H9 (cell line): ENCODE data around the gene CFAP410. TPM values are rescaled to one million over a fixed set of nuclear protein-coding genes. Genes with fewer than 3 reads are reported as not detected.

Source experiments
- DNase-seq: peaks from one replicate; pipeline ENCODE4 v3.0.0-alpha.2; 2017
- H2AFZ ChIP-seq: one replicate; pipeline ENCODE4 v1.6.1; 2013; ENCODE audit warnings: mild to moderate bottlenecking, low read length, control low read depth, moderate library complexity
- H2AK5ac ChIP-seq: 2 replicates; pipeline ENCODE4 v1.6.1; 2013; ENCODE audit warnings: low read length, control low read depth, mixed read lengths; ENCODE audit not compliant: insufficient read length
- H2BK120ac ChIP-seq: one replicate; pipeline ENCODE4 v1.6.1; 2013; ENCODE audit warnings: low read depth, mild to moderate bottlenecking, low read length, control low read depth, inconsistent platforms; ENCODE audit not compliant: poor library complexity, severe bottlenecking
- H2BK12ac ChIP-seq: 2 replicates; pipeline ENCODE4 v1.6.1; 2013; ENCODE audit warnings: low read length, control low read depth, mixed read lengths, low read depth; ENCODE audit not compliant: insufficient read length
- H2BK15ac ChIP-seq: 2 replicates; pipeline ENCODE4 v1.6.1; 2013; ENCODE audit warnings: low read depth, low read length, control low read depth
- H2BK20ac ChIP-seq: one replicate; pipeline ENCODE4 v1.6.1; 2013; ENCODE audit warnings: low read depth, mild to moderate bottlenecking, low read length, control low read depth, inconsistent platforms; ENCODE audit not compliant: poor library complexity, severe bottlenecking
- H2BK5ac ChIP-seq: 2 replicates; pipeline ENCODE4 v1.6.1; 2013; ENCODE audit warnings: low read length, control low read depth, mixed read lengths; ENCODE audit not compliant: insufficient read length
- H3K14ac ChIP-seq: 2 replicates; pipeline ENCODE4 v1.6.1; 2013; ENCODE audit warnings: low read length, control low read depth; ENCODE audit not compliant: insufficient read depth
- H3K18ac ChIP-seq: 2 replicates; pipeline ENCODE4 v1.6.1; 2013; ENCODE audit warnings: low read depth, mild to moderate bottlenecking, mixed read lengths, low read length, control low read depth; ENCODE audit not compliant: insufficient read length
- H3K23ac ChIP-seq: 2 replicates; pipeline ENCODE4 v1.6.1; 2013; ENCODE audit warnings: low read length, control low read depth, mixed read lengths, low read depth; ENCODE audit not compliant: insufficient read length
- H3K23me2 ChIP-seq: 2 replicates; pipeline ENCODE4 v1.6.1; 2013; ENCODE audit warnings: low read depth, mild to moderate bottlenecking, mixed read lengths, low read length, control low read depth; ENCODE audit not compliant: insufficient read length, poor library complexity, severe bottlenecking
- H3K27ac ChIP-seq: 2 replicates; pipeline ENCODE4 v1.5.1; 2013; ENCODE audit warnings: low read length, control low read depth, mixed read lengths, low read depth; ENCODE audit not compliant: insufficient read length
- H3K27me3 ChIP-seq: 2 replicates; pipeline ENCODE4 v1.6.1; 2013; ENCODE audit warnings: low read length, control low read depth, inconsistent platforms; ENCODE audit not compliant: insufficient read depth
- H3K4ac ChIP-seq: 2 replicates; pipeline ENCODE4 v1.6.1; 2013; ENCODE audit warnings: low read depth, mild to moderate bottlenecking, control low read depth, inconsistent platforms, low read length, moderate library complexity
- H3K4me1 ChIP-seq: 2 replicates; pipeline ENCODE4 v1.6.1; 2013; ENCODE audit warnings: low read length, control low read depth, inconsistent platforms; ENCODE audit not compliant: insufficient read depth
- H3K4me2 ChIP-seq: 2 replicates; pipeline ENCODE4 v1.6.1; 2013; ENCODE audit warnings: low read length, control low read depth, mixed read lengths; ENCODE audit not compliant: insufficient read length, insufficient read depth
- H3K56ac ChIP-seq: 2 replicates; pipeline ENCODE4 v1.6.1; 2013; ENCODE audit warnings: low read depth, mild to moderate bottlenecking, mixed read lengths, low read length, control low read depth; ENCODE audit not compliant: insufficient read length
- H3K79me1 ChIP-seq: 2 replicates; pipeline ENCODE4 v1.6.1; 2013; ENCODE audit warnings: low read depth, mild to moderate bottlenecking, moderate library complexity, low read length, control low read depth, inconsistent platforms; ENCODE audit not compliant: insufficient read depth, poor library complexity, severe bottlenecking
- H3K79me2 ChIP-seq: 2 replicates; pipeline ENCODE4 v1.6.1; 2013; ENCODE audit warnings: low read length, control low read depth, inconsistent platforms; ENCODE audit not compliant: insufficient read depth
- H3K9ac ChIP-seq: 2 replicates; pipeline ENCODE4 v1.6.1; 2013; ENCODE audit warnings: low read length, control low read depth, mixed read lengths; ENCODE audit not compliant: insufficient read length; ENCODE audit errors: extremely low read depth
- H3K9me3 ChIP-seq: one replicate; pipeline ENCODE4 v1.6.1; 2013; ENCODE audit warnings: low read depth, low read length, inconsistent platforms; ENCODE audit not compliant: control insufficient read depth
- H3T11ph ChIP-seq: one replicate; pipeline ENCODE4 v1.6.1; 2013; ENCODE audit warnings: mild to moderate bottlenecking, low read length, control low read depth, inconsistent platforms
- H4K20me1 ChIP-seq: one replicate; pipeline ENCODE4 v1.6.1; 2013; ENCODE audit not compliant: control insufficient read depth, insufficient read length, insufficient read depth
- H4K5ac ChIP-seq: 2 replicates; pipeline ENCODE4 v1.6.1; 2013; ENCODE audit warnings: low read depth, mild to moderate bottlenecking, mixed read lengths, low read length, control low read depth; ENCODE audit not compliant: insufficient read length
- H4K8ac ChIP-seq: replicated peaks from 2 replicates; pipeline ENCODE4 v1.6.1; 2013; ENCODE audit warnings: low read length, control low read depth, mixed read lengths, low read depth; ENCODE audit not compliant: insufficient read length
- H4K91ac ChIP-seq: 2 replicates; pipeline ENCODE4 v1.6.1; 2013; ENCODE audit warnings: low read depth, mild to moderate bottlenecking, moderate library complexity, mixed read lengths, low read length, control low read depth; ENCODE audit not compliant: insufficient read length
- H3K27ac Mint-ChIP-seq, 3 experiments: 2 replicates in 2 of 3; 3 replicates in 1 of 3; pipeline ENCODE4 v1.8.0; 2020 to 2021; ENCODE audit warnings: mixed read lengths in 3 of 3, mild to moderate bottlenecking in 1 of 3, moderate library complexity in 1 of 3
- H3K27me3 Mint-ChIP-seq: 2 replicates; pipeline ENCODE4 v1.8.0; 2021; ENCODE audit warnings: low read depth, mild to moderate bottlenecking, moderate library complexity, mixed read lengths
- H3K36me3 Mint-ChIP-seq, 3 experiments: 2 replicates in 2 of 3; 3 replicates in 1 of 3; pipeline ENCODE4 v1.8.0; 2020 to 2021; ENCODE audit warnings: low read depth in 3 of 3, mixed read lengths in 3 of 3; ENCODE audit not compliant: insufficient read depth in 1 of 3
- H3K4me1 Mint-ChIP-seq, 2 experiments: 2 replicates each; pipeline ENCODE4 v1.8.0; 2020; ENCODE audit warnings: mixed read lengths in 2 of 2
- H3K4me3 Mint-ChIP-seq, 2 experiments: 2 replicates in 1 of 2; 3 replicates in 1 of 2; pipeline ENCODE4 v1.8.0; 2020 to 2021; ENCODE audit warnings: mild to moderate bottlenecking in 2 of 2, mixed read lengths in 2 of 2, moderate library complexity in 1 of 2
- H3K9me3 Mint-ChIP-seq, 2 experiments: 2 replicates in 1 of 2; 3 replicates in 1 of 2; pipeline ENCODE4 v1.8.0; 2020; ENCODE audit warnings: mild to moderate bottlenecking in 2 of 2, mixed read lengths in 2 of 2, moderate library complexity in 1 of 2
- CTCF ChIP-seq: fragments of 200-600 bp; sonication (generic); conservative IDR thresholded peaks from 3 replicates; pipeline ENCODE4 v1.8.0; 2021; ENCODE audit warnings: antibody characterized with exemption, mild to moderate bottlenecking
- WGBS: extraction: QIAGEN DNeasy Blood & Tissue Kit; methylation state at CpG from one replicate; pipeline ENCODE4 v1.1.7; 2013; ENCODE audit warnings: missing lambda C conversion rate, low lambda C conversion rate, mixed read lengths; ENCODE audit not compliant: insufficient read length; ENCODE audit errors: extremely low coverage; 5-methylcytosine and 5-hydroxymethylcytosine counted together
- total RNA-seq: library from RNA; stranded (reverse); gene quantifications from 2 replicates; pipeline ENCODE4 v1.2.1, GENCODE V29; 2021

Gene CFAP410
- total RNA-seq, 1 experiment from 2014 or later = 17.0 TPM

DNA sequence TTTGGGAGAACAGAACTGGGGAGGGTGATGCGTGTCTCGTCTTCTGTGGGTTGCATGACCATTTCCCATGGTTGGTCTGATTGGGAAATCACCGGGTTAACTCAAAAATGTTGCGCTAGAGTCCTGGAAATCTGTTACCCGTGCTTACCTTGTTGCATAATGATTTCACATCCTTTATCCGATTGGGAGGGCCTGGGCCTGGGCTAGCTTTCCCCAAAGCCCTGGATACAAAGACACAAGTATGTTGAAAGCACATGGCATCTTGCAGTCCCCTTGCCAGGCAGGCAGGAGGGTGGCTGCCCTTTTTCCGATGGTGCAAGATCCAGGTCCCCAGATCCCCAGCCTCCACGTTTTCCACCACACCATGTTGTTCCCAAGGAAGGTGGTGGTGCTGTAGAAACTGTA lies 14.8 kb upstream of the CFAP410 start:
- Histone ChIP-seq H2BK120ac (no peak overlapping the region), H2BK15ac (no peak overlapping the region), H3K4ac (no peak overlapping the region), H3K23ac (no peak overlapping the region), H3T11ph (no peak overlapping the region), H3K79me1 (no peaks in the 10 kb centered on the region), H4K8ac (no peak overlapping the region), H3K9ac (no peak overlapping the region), H3K14ac (no peak overlapping the region), H3K27me3 (no peaks in the 10 kb centered on the region), H4K20me1 (no peaks in the 10 kb centered on the region), H2AK5ac (no peak overlapping the region), H3K4me2 (no peak overlapping the region), H4K5ac (no peak overlapping the region), H3K79me2 (no peaks in the 10 kb centered on the region), H2BK20ac (no peak overlapping the region), H4K91ac (no peak overlapping the region), H3K56ac (no peak overlapping the region), H3K9me3 (no peaks in the 10 kb centered on the region), H3K23me2 (no peaks in the 10 kb centered on the region), H2BK5ac (no peak overlapping the region), H2BK12ac (no peak overlapping the region), H3K4me1 (no peaks in the 10 kb centered on the region), H3K27ac (no peak overlapping the region), H3K18ac (no peak overlapping the region), H2AFZ (no peak overlapping the region)
- Mint-ChIP-seq H3K9me3 (peaks cover 0 to 4% of the 10 kb centered on the region in 2 experiments; a peak in 2 of 5 replicates), H3K27ac (no peak overlapping the region), H3K4me3 (no peak overlapping the region), H3K27me3 (peaks cover 7% of the 10 kb centered on the region), H3K36me3 (no peaks in the 10 kb centered on the region), H3K4me1 (peaks cover 0 to 5% of the 10 kb centered on the region in 2 experiments; a peak in 1 of 4 replicates)
- WGBS = no CpG with 5 or more reads among the region's 8 CpGs
- no peak for DNase-seq
- no peak for TF ChIP-seq CTCF
